H1 (cell line): ENCODE measurements around the gene WNK4. TPM values are rescaled to one million over a fixed set of nuclear protein-coding genes. Genes with fewer than 3 reads are reported as not detected.

Experiments used
- CBX5 ChIP-seq: fragments of 300-800, 300-1000 bp; sonication (generic); IDR thresholded peaks from 2 replicates; pipeline ENCODE4 v1.7.1; 2016; ENCODE audit warnings: antibody characterized with exemption, low read length, low read depth
- CHD1 ChIP-seq: IDR thresholded peaks from 2 replicates; pipeline ENCODE4 v1.6.1; 2012; ENCODE audit warnings: low read depth, low read length, improper control_type of control experiment
- CHD7 ChIP-seq: fragments of 300-600 bp; sonication (generic); IDR thresholded peaks from 2 replicates; pipeline ENCODE4 v1.7.1; 2012; ENCODE audit warnings: low read length, moderate library complexity, mild to moderate bottlenecking, inconsistent platforms; ENCODE audit not compliant: insufficient replicate concordance
- MAFK ChIP-seq: IDR thresholded peaks from 2 replicates; pipeline ENCODE4 v1.6.1; 2012; ENCODE audit warnings: low read depth, mild to moderate bottlenecking, improper control_type of control experiment, low read length
- PHF8 ChIP-seq: fragments of 200-600 bp; sonication (generic); conservative IDR thresholded peaks from 2 replicates; pipeline ENCODE4 v1.7.1; 2012; ENCODE audit warnings: low read depth, mild to moderate bottlenecking, inconsistent platforms, low read length, moderate library complexity
- POLR2A ChIP-seq, 2 experiments: IDR thresholded peaks; 1 replicate in 1 of 2; 2 replicates in 1 of 2; pipeline ENCODE4 v1.6.1; 2011; ENCODE audit warnings: low read depth in 2 of 2, low read length in 2 of 2, mild to moderate bottlenecking in 2 of 2; ENCODE audit errors: control extremely low read depth in 1 of 2
- RBBP5 ChIP-seq: IDR thresholded peaks from 2 replicates; pipeline ENCODE4 v1.7.1; 2012; ENCODE audit warnings: low read depth, mild to moderate bottlenecking, inconsistent platforms, low read length, moderate library complexity, borderline replicate concordance
- SIN3A ChIP-seq, 2 experiments: IDR thresholded peaks in 1 of 2; conservative IDR thresholded peaks in 1 of 2; 2 replicates each; pipeline ENCODE4 v1.6.1; 2011 to 2012; ENCODE audit warnings: low read length in 2 of 2, improper control_type of control experiment in 1 of 2, low read depth in 1 of 2, mild to moderate bottlenecking in 1 of 2
- polyA plus RNA-seq, 7 experiments: library from polyadenylated mRNA; depleted of rRNA in 3 of 7; stranded (reverse) in 5 of 7; unstranded in 2 of 7; fragments of >200 nt in 5 of 7; fragments of 200-250 nt in 2 of 7; gene quantifications; 1 replicate in 5 of 7; 2 replicates in 1 of 7; 4 replicates in 1 of 7; pipeline versions ENCODE4 v1.2.1 to v1.2.3, GENCODE V29; 2011 to 2013; ENCODE audit warnings: missing spikeins in 2 of 7, mixed read lengths in 2 of 7
- total RNA-seq: library from RNA; stranded (reverse); fragmentation: NEBNext Ultra II Directional; extraction: Animal tissue kit (Norgen Biotek cat#: 25700); gene quantifications from 2 replicates; pipeline ENCODE4 v1.2.1, GENCODE V29; 2021
- TF ChIP-seq, protein P1 (sequence below): IDR thresholded peaks from 2 replicates; pipeline ENCODE4 v1.6.1; 2011; ENCODE audit warnings: low read length, improper control_type of control experiment

The WNK4 gene
- total and polyA plus RNA-seq, 2 of the 8 experiments (the other 6 are each of a cell fraction or from before 2014, with no cell fraction given), result 0.21 to 1.7 TPM

DNA sequence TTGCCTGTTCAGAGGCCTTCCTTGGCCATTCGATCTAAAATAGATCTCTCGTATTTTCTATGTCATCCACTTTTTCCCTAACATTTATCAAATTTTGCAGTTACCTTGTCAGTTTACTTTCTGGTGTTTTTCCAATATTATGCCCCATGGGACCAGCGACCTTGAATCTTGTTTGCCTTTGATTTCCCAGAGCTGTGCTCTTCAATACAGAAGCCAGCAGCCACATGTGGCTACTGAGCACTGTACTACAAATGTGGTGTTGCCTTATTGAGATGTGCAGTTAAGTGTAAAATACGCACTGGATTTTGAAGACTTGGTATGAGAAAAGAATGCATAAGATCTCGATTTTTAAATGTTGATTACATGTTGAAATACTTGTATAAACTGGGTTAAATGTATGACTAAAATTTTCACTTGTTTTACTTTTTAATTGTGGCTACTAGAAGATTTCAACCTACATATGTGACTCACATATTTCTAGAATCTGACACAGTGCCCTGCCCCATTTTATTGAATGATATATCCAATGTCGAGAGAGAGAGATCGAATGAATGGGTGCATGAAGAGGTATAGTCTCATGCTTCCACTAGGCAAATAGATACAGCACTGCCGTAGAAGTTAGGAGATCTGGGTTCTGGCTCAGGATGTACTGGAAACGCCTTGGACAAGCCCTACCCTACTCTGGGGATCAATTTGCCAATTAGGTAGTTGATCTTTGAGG lies 52.0 kb downstream of the WNK4 start (continued):
- TF ChIP-seq, protein P1, sequence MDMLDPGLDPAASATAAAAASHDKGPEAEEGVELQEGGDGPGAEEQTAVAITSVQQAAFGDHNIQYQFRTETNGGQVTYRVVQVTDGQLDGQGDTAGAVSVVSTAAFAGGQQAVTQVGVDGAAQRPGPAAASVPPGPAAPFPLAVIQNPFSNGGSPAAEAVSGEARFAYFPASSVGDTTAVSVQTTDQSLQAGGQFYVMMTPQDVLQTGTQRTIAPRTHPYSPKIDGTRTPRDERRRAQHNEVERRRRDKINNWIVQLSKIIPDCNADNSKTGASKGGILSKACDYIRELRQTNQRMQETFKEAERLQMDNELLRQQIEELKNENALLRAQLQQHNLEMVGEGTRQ, result no peak
- TF ChIP-seq PHF8 (no peak), CBX5 (no peak), POLR2A (IDR thresholded peaks at IDR 0.05; ENCODE audit: control extremely low read depth in 1 of 2, low read depth in 2 of 2, low read length in 2 of 2) (no peak), MAFK (no peak), CHD1 (no peak), RBBP5 (no peak), SIN3A (conservative IDR thresholded peaks at IDR 0.05 in 1 of 2, IDR thresholded peaks at IDR 0.05 in 1 of 2; ENCODE audit: low read depth in 1 of 2, low read length in 2 of 2) (no peak), CHD7 (no peak)
